ENCODE data around the gene ATP2B2. TPM values are rescaled to one million over a fixed set of nuclear protein-coding genes. Genes with fewer than 3 reads are reported as not detected.

ATP2B2 gene
- total RNA-seq, 4 donors from 2014 or later: 0.86 to 2.2 (median 1.0) TPM; not detected in 1

- Histone ChIP-seq H3K9me3 (no peaks in the 10 kb centered on the region), H3K27ac (no peak overlapping the region), H3K4me1 (no peaks in the 10 kb centered on the region), H3K4me3 (no peak overlapping the region), H3K36me3 (no peaks in the 10 kb centered on the region), H3K27me3 (no peaks in the 10 kb centered on the region)
- 83% methylated on average over 4 of the region's 4 CpGs for WGBS
- peak; percentile 21 to 67 for DNase-seq (ENCODE audit: low spot score in 2 of 2)
- TF ChIP-seq POLR2A (IDR thresholded peaks at IDR 0.05): no peak
Measured at GRCh38 chr3:10534066-10534465, 28.7 kb upstream of the ATP2B2 start.

GRCh38 chr3:10533737-10534023, 28.3 kb upstream of the ATP2B2 start:
- peak; percentile 22 to 38 for DNase-seq (ENCODE audit: low spot score in 2 of 2)
- H3K4me1 ChIP-seq: no peaks in the 10 kb centered on the region
- H3K4me3 ChIP-seq: no peak overlapping the region
- H3K9me3 ChIP-seq: no peaks in the 10 kb centered on the region
- no peaks in the 10 kb centered on the region for H3K36me3 ChIP-seq
- no peak overlapping the region for H3K27ac ChIP-seq
- H3K27me3 ChIP-seq: no peaks in the 10 kb centered on the region
- no peak for TF ChIP-seq POLR2A (IDR thresholded peaks at IDR 0.05)
- no peak for TF ChIP-seq POLR2AphosphoS5 (IDR thresholded peaks at IDR 0.05)
- TF ChIP-seq EP300 (IDR thresholded peaks at IDR 0.05): no peak
- TF ChIP-seq CTCF (IDR thresholded peaks at IDR 0.05): no peak

- TF ChIP-seq POLR2AphosphoS5 (IDR thresholded peaks at IDR 0.05): no peak
- no peak for TF ChIP-seq POLR2A (IDR thresholded peaks at IDR 0.05)
- no peak for TF ChIP-seq EP300 (IDR thresholded peaks at IDR 0.05)
- TF ChIP-seq CTCF (IDR thresholded peaks at IDR 0.05): no peak
- no peaks in the 10 kb centered on the region for H3K4me1 ChIP-seq
- peak in 1 of 2 donors; percentile 44 for DNase-seq (ENCODE audit: low spot score in 2 of 2)
- 87% methylated on average over 6 of the region's 7 CpGs for WGBS
- H3K9me3 ChIP-seq: no peaks in the 10 kb centered on the region
- no peaks in the 10 kb centered on the region for H3K36me3 ChIP-seq
- no peak overlapping the region for H3K27ac ChIP-seq
- H3K27me3 ChIP-seq: no peaks in the 10 kb centered on the region
- no peak overlapping the region for H3K4me3 ChIP-seq
Measured at GRCh38 chr3:10532939-10533736, 27.8 kb upstream of the ATP2B2 start.

- Histone ChIP-seq H3K36me3 (no peaks in the 10 kb centered on the region), H3K9me3 (no peaks in the 10 kb centered on the region), H3K4me1 (no peaks in the 10 kb centered on the region), H3K4me3 (no peak overlapping the region), H3K27me3 (peaks cover 16% of the 10 kb centered on the region), H3K27ac (no peak overlapping the region)
- 62% methylated on average over 6 of the region's 6 CpGs for WGBS
- TF ChIP-seq POLR2A (IDR thresholded peaks at IDR 0.05): no peak
- no peak for TF ChIP-seq POLR2AphosphoS5 (IDR thresholded peaks at IDR 0.05)
- no peak for TF ChIP-seq EP300 (IDR thresholded peaks at IDR 0.05)
- TF ChIP-seq CTCF (IDR thresholded peaks at IDR 0.05): no peak
- peak; percentile 40 to 60 for DNase-seq (ENCODE audit: low spot score in 2 of 2)
Measured at GRCh38 chr3:10531031-10531430, 25.6 kb upstream of the ATP2B2 start.

- 72% methylated on average over 13 of the region's 13 CpGs for WGBS
- DNase-seq (ENCODE audit: low spot score in 2 of 2): peak; percentile 39 to 58
- TF ChIP-seq POLR2AphosphoS5 (IDR thresholded peaks at IDR 0.05): no peak
- TF ChIP-seq EP300 (IDR thresholded peaks at IDR 0.05): no peak
- no peak for TF ChIP-seq POLR2A (IDR thresholded peaks at IDR 0.05)
- TF ChIP-seq CTCF (IDR thresholded peaks at IDR 0.05): no peak
- H3K4me1 ChIP-seq: no peaks in the 10 kb centered on the region
- H3K27ac ChIP-seq: no peak overlapping the region
- H3K4me3 ChIP-seq: no peak overlapping the region
- no peaks in the 10 kb centered on the region for H3K9me3 ChIP-seq
- peaks cover 16% of the 10 kb centered on the region for H3K27me3 ChIP-seq
- no peaks in the 10 kb centered on the region for H3K36me3 ChIP-seq
Measured at GRCh38 chr3:10530241-10530640, 24.9 kb upstream of the ATP2B2 start.

GRCh38 chr3:10529809-10530208, 24.4 kb upstream of the ATP2B2 start:
- Histone ChIP-seq H3K27ac (no peak overlapping the region), H3K9me3 (no peaks in the 10 kb centered on the region), H3K27me3 (peaks cover 19% of the 10 kb centered on the region), H3K4me1 (no peaks in the 10 kb centered on the region), H3K36me3 (no peaks in the 10 kb centered on the region), H3K4me3 (no peak overlapping the region)
- TF ChIP-seq POLR2AphosphoS5 (IDR thresholded peaks at IDR 0.05) (no peak), CTCF (IDR thresholded peaks at IDR 0.05) (no peak), EP300 (IDR thresholded peaks at IDR 0.05) (no peak), POLR2A (IDR thresholded peaks at IDR 0.05) (no peak)
- DNase-seq (ENCODE audit: low spot score in 2 of 2): peak; percentile 29 to 40
- 86% methylated on average over 13 of the region's 13 CpGs for WGBS
